Right cardiac atrium (tissue), 5 donors: ENCODE measurements around the gene ST3GAL4. TPM values are rescaled to one million over a fixed set of nuclear protein-coding genes. Genes with fewer than 3 reads are reported as not detected.

Experiments
- ATAC-seq, 2 donors: fragments of 200-7000 bp; cut with Tn5 transposase; one replicate each; pipeline versions ENCODE4 v1.8.0 to v1.9.1; 2020; ENCODE audit warnings: moderate library complexity in 2 of 2, mild to moderate bottlenecking in 1 of 2
- DNase-seq, 3 donors: peaks; one replicate each; pipeline ENCODE4 v3.0.0-alpha.2; 2020
- H3K27ac ChIP-seq: one replicate; pipeline ENCODE4 v1.5.1; 2013; ENCODE audit warnings: mild to moderate bottlenecking, low read length, control low read depth, moderate library complexity
- H3K27me3 ChIP-seq: one replicate; pipeline ENCODE4 v1.6.1; 2013; ENCODE audit not compliant: control insufficient read depth, insufficient read depth
- H3K4me1 ChIP-seq: one replicate; pipeline ENCODE4 v1.6.1; 2013; ENCODE audit warnings: low read length; ENCODE audit not compliant: control insufficient read depth, insufficient read depth
- H3K4me3 ChIP-seq: one replicate; pipeline ENCODE4 v1.5.1; 2013; ENCODE audit warnings: low read length, control low read depth
- H3K9me3 ChIP-seq: one replicate; pipeline ENCODE4 v1.6.1; 2013; ENCODE audit warnings: low read length; ENCODE audit not compliant: control insufficient read depth
- WGBS: extraction: QIAGEN DNeasy Blood & Tissue Kit; methylation state at CpG from one replicate; pipeline ENCODE4 v1.1.7; 2013; 5-methylcytosine and 5-hydroxymethylcytosine counted together
- intact Hi-C, 4 donors: fragments of 100-400 bp; cut with DNase I; formaldehyde crosslinking; loops; one replicate each; pipeline versions ENCODE4 v1.11.0 to v1.14.0; 2022 to 2023
- polyA plus RNA-seq: library from polyadenylated mRNA; stranded (reverse); fragments of 200-250 nt; gene quantifications from one replicate; pipeline ENCODE4 v1.2.3, GENCODE V29; 2013
- total RNA-seq, 4 donors: library from RNA; stranded (reverse); fragmentation: NEBNext Ultra II Directional; extraction: Animal tissue kit (Norgen Biotek cat#: 25700); gene quantifications; one replicate each; pipeline ENCODE4 v1.2.1, GENCODE V29; 2021
- donor health status: healthy with polysubstance abuse.
- donor health status: DM: no; HTN: yes; CAD: no.
- donor health status: DM: no; HTN: no; CAD: no.
- donor health status: DM: no; HTN: yes; CAD: no; lungs with severe emphysema.
- donor health status: DM: yes; HTN: yes; CAD: no.

The ST3GAL4 gene
- total and polyA plus RNA-seq, 5 donors = 57.3 to 96.9 (median 62.1) TPM

DNA sequence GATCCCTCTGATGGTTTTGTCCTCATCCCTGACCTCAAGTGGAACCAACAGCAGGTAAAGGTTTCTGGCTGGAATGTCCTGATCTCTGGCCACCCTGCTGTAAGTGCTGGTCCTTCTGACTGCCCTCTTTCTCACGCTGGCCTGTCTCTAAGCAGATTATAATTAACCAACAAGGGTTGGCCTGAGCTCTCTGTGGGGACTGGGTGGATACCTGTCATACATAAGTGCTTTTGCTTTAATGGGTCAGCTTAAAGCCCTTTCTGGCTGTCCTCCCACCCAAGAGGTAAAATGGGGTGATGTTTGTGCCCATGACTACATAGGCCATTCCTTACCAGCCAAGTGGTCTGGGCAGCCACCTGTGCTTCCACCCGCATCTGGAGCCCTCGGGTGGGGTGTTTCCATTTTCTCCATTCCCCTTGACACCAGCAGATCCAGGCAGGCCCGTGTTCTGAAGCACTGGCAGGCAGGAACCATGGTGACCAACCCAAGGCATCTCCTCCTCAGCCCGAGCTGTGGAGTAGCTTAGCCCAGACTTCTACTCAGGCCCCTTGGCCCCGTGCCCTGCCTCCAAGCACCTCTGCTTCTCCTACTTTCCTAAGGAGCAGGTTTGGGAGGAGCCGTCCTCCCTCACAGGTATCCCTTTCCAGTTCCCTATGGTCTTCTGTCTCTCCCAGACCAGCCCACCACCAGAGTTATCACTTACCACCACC, 17.0 kb upstream of the ST3GAL4 start:
- no peaks in the 10 kb centered on the region for H3K27me3 ChIP-seq
- intact Hi-C loops = no loop called here
- DNase-seq = peak in 2 of 3 donors; percentile 42 to 53

DNA sequence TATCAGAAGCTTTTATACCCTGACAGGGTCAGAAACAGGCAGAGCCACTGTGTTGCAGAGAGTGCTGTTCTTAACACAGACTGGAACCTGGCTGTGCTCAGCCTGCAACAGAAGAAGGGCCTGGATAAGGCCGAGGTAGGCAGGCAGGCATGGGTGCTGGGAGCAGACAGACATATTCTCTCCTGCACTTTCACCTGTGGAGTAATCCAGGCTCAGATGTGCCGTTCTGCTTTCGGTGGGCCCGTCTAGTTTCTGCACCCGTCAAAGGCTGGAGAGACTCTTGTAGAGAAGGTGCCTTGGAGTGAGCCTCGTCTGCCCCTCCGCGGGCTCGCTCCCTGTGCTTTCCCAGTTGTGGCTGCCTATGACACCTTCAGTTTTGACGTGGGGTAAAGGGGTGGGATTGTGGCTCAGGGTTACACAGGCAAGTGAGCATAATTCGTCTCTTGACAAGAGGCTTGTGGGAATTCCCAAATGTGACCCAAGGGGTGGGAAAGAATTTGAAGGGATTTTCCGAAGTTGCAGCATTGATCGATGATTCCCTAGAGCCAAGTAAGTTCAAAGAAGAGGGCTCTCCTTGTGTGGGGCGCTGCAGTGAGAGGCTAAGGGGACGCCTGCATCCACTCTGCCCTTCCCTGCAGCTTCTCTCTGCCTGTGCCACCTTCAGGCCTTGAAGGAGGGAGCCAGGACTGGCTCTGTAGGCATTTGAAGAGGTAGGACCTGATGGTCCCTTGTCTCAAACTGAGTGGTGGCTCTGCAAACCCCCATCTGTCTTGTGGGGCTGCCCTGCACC, 16.2 kb upstream of the ST3GAL4 start:
- intact Hi-C loops = no loop called here

More for the DNA sequence above, 17.0 kb upstream of the ST3GAL4 start:
- no peak for ATAC-seq
- peaks cover 14% of the 10 kb centered on the region for H3K4me1 ChIP-seq
- H3K9me3 ChIP-seq = no peaks in the 10 kb centered on the region
- WGBS = 91% methylated on average over 7 of the region's 7 CpGs
- H3K27ac ChIP-seq = no peak overlapping the region
- no peak overlapping the region for H3K4me3 ChIP-seq

DNA sequence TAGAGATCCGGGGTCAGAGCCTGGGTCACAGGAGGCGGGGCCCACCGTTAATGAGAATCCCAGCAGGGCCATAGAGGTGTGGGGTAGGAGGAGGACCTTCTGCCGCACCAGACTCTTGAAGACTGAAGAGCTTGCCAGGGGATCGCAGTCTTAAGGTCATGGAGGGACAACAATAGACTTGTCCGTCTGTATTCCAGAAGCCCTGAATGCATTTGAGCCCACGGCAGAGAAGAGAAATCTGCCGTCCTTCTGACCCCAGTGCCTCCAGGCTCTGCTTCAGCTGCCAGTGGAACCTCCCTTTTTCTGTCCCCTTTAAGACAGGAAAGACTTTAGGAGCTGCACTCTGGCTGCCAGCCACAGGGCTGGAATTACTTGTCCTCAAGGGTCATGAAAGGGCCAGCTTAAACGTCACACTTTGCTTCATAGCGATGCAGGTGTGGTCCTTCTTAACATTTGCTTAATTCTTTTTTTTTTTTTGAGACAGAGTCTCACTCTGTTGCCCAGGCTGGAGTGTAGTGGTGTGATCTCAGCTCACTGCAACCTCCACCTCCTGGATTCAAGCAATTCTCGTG, 15.5 kb upstream of the ST3GAL4 start:
- Histone ChIP-seq H3K27ac (peak overlapping the region; percentile 20), H3K9me3 (no peaks in the 10 kb centered on the region), H3K4me3 (no peak overlapping the region), H3K4me1 (peaks cover 13% of the 10 kb centered on the region), H3K27me3 (no peaks in the 10 kb centered on the region)
- intact Hi-C loops = no loop called here
- WGBS = 39% methylated on average over 11 of the region's 11 CpGs
- peak; percentile 89 to 94 (median 91) for DNase-seq
- peak; percentile 70 to 87 for ATAC-seq

More for the DNA sequence above, 16.2 kb upstream of the ST3GAL4 start:
- Histone ChIP-seq H3K27me3 (no peaks in the 10 kb centered on the region), H3K4me3 (no peak overlapping the region), H3K9me3 (no peaks in the 10 kb centered on the region), H3K4me1 (peaks cover 14% of the 10 kb centered on the region), H3K27ac (peak overlapping the region; percentile 20)
- DNase-seq (peak in 2 of 3 donors; percentile 23 to 52), ATAC-seq (no peak)
- WGBS = 82% methylated on average over 15 of the region's 15 CpGs

DNA sequence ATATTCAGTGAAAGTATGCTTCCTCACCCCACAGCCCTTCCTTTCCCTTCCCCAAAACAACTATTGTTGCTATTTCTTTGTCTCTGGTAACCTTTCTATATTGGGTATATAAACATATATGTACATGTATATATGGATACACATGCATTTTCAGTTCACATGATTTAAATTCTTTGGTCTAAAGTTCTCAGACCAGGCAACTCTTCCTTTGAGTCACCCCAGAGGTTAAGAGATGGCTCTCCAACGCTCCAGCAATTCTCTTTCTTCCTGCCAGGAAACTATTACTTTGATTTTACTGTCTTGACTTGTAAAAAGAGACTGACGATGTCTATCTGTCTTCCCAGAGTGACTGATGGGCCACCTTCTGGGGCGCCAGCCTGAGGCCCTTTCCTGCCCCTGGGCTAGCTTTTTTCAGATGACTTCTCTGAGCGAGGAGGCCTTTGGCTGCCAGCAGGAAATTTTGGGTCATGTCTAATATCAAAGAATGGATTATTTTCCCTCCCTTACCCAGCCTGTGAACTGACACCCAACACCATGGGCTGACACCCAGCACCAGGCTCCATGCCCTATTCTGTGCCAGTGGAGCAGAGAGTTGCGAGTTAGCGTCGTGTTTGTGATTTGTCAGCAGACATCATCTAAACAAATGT, 14.4 kb upstream of the ST3GAL4 start:
- intact Hi-C loops = no loop called here
- Histone ChIP-seq H3K27me3 (no peaks in the 10 kb centered on the region), H3K27ac (no peak overlapping the region), H3K4me3 (no peak overlapping the region), H3K9me3 (no peaks in the 10 kb centered on the region), H3K4me1 (peaks cover 14% of the 10 kb centered on the region)
- peak in 2 of 3 donors; percentile 33 to 45 for DNase-seq
- 74% methylated on average over 7 of the region's 7 CpGs for WGBS
- ATAC-seq = no peak

DNA sequence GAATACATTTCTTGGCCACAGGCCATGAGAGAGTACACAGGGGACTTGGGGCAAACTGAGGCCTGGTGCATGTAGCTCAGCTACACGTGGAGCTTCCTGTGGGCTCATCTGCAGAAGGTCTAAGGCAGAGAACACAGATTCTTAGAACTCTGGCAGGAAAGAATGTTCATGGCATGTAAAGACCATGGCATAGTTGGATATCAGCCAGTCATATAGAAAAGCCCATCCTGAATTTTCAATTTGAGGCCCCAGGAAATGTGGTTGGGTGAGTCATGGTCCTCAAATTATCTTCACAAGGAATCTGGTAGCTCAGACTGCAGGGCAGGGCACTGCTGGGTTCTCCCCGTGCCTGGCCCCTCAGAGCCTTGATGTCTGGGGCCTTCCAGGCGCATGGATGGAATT, 13.7 kb upstream of the ST3GAL4 start:
- WGBS = 58% methylated on average over 3 of the region's 3 CpGs
- intact Hi-C loops = no loop called here
- Histone ChIP-seq H3K27me3 (no peaks in the 10 kb centered on the region), H3K9me3 (no peaks in the 10 kb centered on the region), H3K4me3 (no peak overlapping the region), H3K4me1 (peaks cover 15% of the 10 kb centered on the region), H3K27ac (no peak overlapping the region)
- peak in 1 of 3 donors; percentile 22 for DNase-seq
- no peak for ATAC-seq

DNA sequence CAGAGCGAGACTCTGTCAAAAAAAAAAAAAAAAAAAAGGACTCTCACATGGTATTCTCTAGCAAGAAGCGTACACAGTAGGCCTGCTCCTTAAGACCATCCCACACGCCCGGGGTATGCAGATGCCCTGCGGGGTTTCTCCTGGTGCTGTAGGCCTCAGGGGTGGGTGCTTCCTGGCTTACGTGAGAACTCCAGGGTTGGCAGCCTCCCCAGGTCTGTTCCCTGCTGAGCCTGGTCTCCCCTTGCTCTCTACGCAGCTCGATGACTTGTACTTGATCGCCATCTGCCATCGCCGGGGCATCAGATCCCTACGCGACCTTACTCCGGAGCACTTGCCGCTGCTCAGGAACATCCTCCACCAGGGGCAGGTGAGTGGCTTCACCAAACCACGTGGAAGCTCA, 12.4 kb upstream of the ST3GAL4 start:
- Histone ChIP-seq H3K4me3 (no peak overlapping the region), H3K27ac (no peak overlapping the region), H3K9me3 (no peaks in the 10 kb centered on the region), H3K27me3 (no peaks in the 10 kb centered on the region), H3K4me1 (peaks cover 19% of the 10 kb centered on the region)
- intact Hi-C loops = no loop called here
- WGBS = 93% methylated on average over 16 of the region's 16 CpGs
- DNase-seq = peak in 2 of 3 donors; percentile 41 to 49
- no peak for ATAC-seq

DNA sequence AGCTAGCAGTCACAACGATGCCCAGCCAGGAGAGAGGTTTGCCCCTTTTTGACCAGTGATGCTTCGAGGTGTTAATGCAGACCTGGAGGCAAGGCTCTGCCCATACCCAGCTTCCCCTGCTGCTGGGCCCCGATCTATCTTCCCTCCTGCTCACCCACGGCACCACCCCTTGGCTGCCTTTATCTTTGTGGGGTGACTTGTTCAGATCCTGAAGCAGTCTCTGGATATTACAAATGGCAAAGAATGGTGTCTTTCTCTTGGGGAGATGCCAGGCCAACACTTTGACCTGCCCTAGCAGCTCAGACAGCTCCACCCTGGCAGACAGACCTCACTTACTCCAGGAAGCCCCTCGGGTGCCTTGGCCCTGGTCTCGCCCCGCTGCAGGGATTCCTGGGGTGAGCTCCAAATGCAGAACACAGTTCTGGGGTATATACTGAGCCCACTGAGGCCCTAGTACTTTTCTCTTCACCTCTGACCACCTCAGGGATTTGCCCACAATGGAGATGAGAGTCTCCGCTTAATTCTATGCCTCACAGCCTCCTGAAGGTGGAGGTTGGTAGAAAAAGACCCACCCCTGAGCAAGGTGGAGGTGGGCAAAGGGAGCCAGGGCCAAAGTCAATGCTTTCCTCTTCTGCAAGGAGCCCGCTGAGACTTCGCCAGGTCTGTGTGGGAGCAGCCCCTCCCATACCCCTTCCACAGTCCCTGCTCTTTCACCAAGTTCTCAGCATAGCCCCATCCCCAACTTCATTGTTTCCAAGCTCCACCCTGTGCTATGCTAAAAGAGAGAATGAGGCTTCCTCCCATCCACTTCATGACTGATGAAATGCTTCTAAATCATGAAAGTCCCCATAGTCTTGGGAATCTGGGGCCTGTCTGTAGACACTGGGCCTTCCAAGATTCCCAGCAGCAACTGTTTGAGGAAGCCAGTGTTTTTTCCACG, 11.1 kb upstream of the ST3GAL4 start:
- Histone ChIP-seq H3K27me3 (no peaks in the 10 kb centered on the region), H3K27ac (no peak overlapping the region), H3K4me3 (no peak overlapping the region), H3K9me3 (no peaks in the 10 kb centered on the region), H3K4me1 (peaks cover 28% of the 10 kb centered on the region)
- WGBS = 82% methylated on average over 11 of the region's 11 CpGs
- DNase-seq (peak in 2 of 3 donors; percentile 44 to 50), ATAC-seq (no peak)
- intact Hi-C loops = loop anchor here in 1 of 4 donors (5.0 kb wide), 1 partner anchor 68 kb away; no protein-coding TSS in a partner anchor

DNA sequence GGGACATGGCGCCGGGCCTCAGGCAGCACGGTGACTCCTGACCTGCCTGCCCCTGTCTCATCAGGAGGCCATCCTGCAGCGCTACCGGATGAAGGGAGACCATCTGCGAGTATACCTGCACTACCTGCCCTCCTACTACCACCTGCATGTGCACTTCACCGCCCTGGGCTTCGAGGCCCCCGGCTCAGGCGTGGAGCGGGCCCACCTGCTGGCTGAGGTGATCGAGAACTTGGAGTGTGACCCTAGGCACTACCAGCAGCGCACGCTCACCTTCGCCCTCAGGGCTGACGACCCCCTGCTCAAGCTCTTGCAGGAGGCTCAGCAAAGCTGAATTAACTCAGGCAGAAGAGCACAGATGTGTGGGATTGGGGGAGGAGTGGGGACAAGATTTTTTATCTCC, 10.2 kb upstream of the ST3GAL4 start:
- no peaks in the 10 kb centered on the region for H3K9me3 ChIP-seq
- H3K27ac ChIP-seq = no peak overlapping the region
- no peaks in the 10 kb centered on the region for H3K27me3 ChIP-seq
- H3K4me1 ChIP-seq = peaks cover 22% of the 10 kb centered on the region
- DNase-seq = peak in 2 of 3 donors; percentile 59 to 61
- WGBS = 94% methylated on average over 16 of the region's 16 CpGs
- intact Hi-C loops = loop anchor here in 1 of 4 donors (5.0 kb wide), 1 partner anchor 67 kb away; no protein-coding TSS in a partner anchor
- H3K4me3 ChIP-seq = no peak overlapping the region
- ATAC-seq = no peak

DNA sequence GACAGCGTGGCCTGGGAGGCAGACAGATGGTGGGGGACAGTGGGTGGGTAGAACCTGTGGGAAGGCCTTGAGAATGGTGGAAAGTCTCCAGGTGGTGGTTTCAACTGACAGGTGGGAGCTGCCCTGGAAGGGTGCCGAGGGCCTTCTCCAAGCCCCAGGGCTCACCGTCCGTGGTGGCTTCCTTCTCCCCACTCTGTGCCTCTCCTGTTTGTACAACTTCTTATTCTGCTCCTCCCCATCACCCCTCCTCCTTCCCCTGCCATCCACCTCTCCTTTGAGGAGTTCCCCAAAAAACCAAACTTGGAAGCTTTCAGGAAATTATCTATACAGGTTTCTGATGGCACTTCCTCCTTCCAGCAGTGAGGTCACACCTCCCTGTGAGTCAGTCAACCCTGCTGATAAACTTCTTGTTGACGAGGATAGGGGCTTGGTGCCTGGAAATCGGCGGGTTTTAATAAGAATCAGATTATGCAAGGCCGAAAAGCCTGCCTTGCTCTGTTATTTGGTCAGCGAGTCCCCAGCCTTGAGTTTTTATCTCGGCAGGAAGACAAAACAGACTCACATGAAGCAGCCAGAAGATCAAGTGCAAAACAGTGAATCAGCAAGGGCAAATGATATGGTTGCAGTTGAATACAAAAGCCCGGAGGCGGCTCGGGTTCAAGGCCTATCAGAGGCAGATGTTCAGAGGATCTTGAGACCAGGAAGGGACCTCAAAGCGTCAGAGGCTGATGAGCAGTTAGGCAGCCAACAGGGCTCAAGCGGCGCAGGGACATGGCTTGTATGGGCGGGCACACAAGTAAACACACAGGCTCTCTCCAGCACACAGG, 9.5 kb upstream of the ST3GAL4 start:
- DNase-seq (peak; percentile 80 to 84 (median 83)), ATAC-seq (peak; percentile 60 to 86)
- peaks cover 25% of the 10 kb centered on the region for H3K4me1 ChIP-seq
- intact Hi-C loops = loop anchor here in 1 of 4 donors (5.0 kb wide), 1 partner anchor 66 kb away; no protein-coding TSS in a partner anchor
- H3K27ac ChIP-seq = peak overlapping the region; percentile 73
- H3K4me3 ChIP-seq = no peak overlapping the region
- 34% methylated on average over 17 of the region's 17 CpGs for WGBS
- H3K9me3 ChIP-seq = no peaks in the 10 kb centered on the region
- H3K27me3 ChIP-seq = no peaks in the 10 kb centered on the region
